GM23338 (cell line): ENCODE measurements around the gene PICK1. TPM values are rescaled to one million over a fixed set of nuclear protein-coding genes. Genes with fewer than 3 reads are reported as not detected.

Experiments
- ATAC-seq: fragments of 200-7000 bp; cut with Tn5 transposase; 3 replicates; pipeline ENCODE4 v1.9.1; 2020
- DNase-seq: peaks from one replicate; pipeline ENCODE4 v3.0.0-alpha.2; 2015; ENCODE audit warnings: low spot score
- H2AFZ ChIP-seq: fragments of 200-600 bp; sonication (generic); 2 replicates; pipeline ENCODE4 v1.8.0; 2016; ENCODE audit warnings: antibody characterized with exemption, mild to moderate bottlenecking, moderate library complexity
- H3F3A ChIP-seq: fragments of 200-600 bp; sonication (generic); replicated peaks from 2 replicates; pipeline ENCODE4 v1.8.0; 2017; ENCODE audit warnings: antibody characterized with exemption, mixed run types, low read depth
- H3K27ac ChIP-seq: fragments of 200-600 bp; sonication (generic); 2 replicates; pipeline ENCODE4 v1.6.1; 2016; ENCODE audit warnings: low read depth
- H3K27me3 ChIP-seq: fragments of 200-600 bp; sonication (generic); 2 replicates; pipeline ENCODE4 v1.8.0; 2016; ENCODE audit warnings: mild to moderate bottlenecking, mixed run types, moderate library complexity; ENCODE audit not compliant: insufficient read depth
- H3K36me3 ChIP-seq: fragments of 200-600 bp; sonication (generic); 2 replicates; pipeline ENCODE4 v1.8.0; 2016; ENCODE audit warnings: mild to moderate bottlenecking; ENCODE audit not compliant: insufficient read depth
- H3K4me1 ChIP-seq: fragments of 200-600 bp; sonication (generic); 2 replicates; pipeline ENCODE4 v1.8.0; 2016; ENCODE audit warnings: mild to moderate bottlenecking, moderate library complexity; ENCODE audit not compliant: insufficient read depth
- H3K4me2 ChIP-seq: fragments of 200-600 bp; sonication (generic); 2 replicates; pipeline ENCODE4 v1.7.1; 2017; ENCODE audit warnings: mixed run types
- H3K4me3 ChIP-seq: fragments of 200-600 bp; sonication (generic); 2 replicates; pipeline ENCODE4 v1.6.1; 2016; ENCODE audit warnings: mixed run types
- H3K79me2 ChIP-seq: fragments of 200-600 bp; sonication (generic); replicated peaks from 2 replicates; pipeline ENCODE4 v1.8.0; 2017; ENCODE audit warnings: mild to moderate bottlenecking; ENCODE audit not compliant: insufficient read depth
- H3K9me2 ChIP-seq: fragments of 200-600 bp; sonication (generic); 2 replicates; pipeline ENCODE4 v1.8.0; 2017; ENCODE audit not compliant: insufficient read depth
- H4K20me1 ChIP-seq: fragments of 200-600 bp; sonication (generic); replicated peaks from 2 replicates; pipeline ENCODE4 v1.8.0; 2017; ENCODE audit warnings: mild to moderate bottlenecking; ENCODE audit not compliant: insufficient read depth
- H3K27ac Mint-ChIP-seq: 2 replicates; pipeline ENCODE4 v1.8.0; 2020; ENCODE audit warnings: inconsistent platforms, mild to moderate bottlenecking, moderate library complexity, mixed read lengths
- H3K27me3 Mint-ChIP-seq: 3 replicates; pipeline ENCODE4 v1.8.0; 2022; ENCODE audit warnings: low read depth, mild to moderate bottlenecking, moderate library complexity, mixed read lengths, inconsistent platforms; ENCODE audit not compliant: insufficient read depth, poor library complexity
- H3K36me3 Mint-ChIP-seq: 3 replicates; pipeline ENCODE4 v1.8.0; 2021; ENCODE audit warnings: low read depth, mild to moderate bottlenecking, inconsistent platforms, moderate library complexity, mixed read lengths
- H3K4me1 Mint-ChIP-seq: 3 replicates; pipeline ENCODE4 v1.8.0; 2020; ENCODE audit warnings: mild to moderate bottlenecking, inconsistent platforms, mixed read lengths
- H3K4me3 Mint-ChIP-seq: 3 replicates; pipeline ENCODE4 v1.8.0; 2021; ENCODE audit warnings: moderate library complexity, mild to moderate bottlenecking, inconsistent platforms, mixed read lengths
- H3K9me3 Mint-ChIP-seq: 3 replicates; pipeline ENCODE4 v1.8.0; 2020; ENCODE audit warnings: moderate library complexity, mild to moderate bottlenecking, inconsistent platforms, mixed read lengths
- CTCF ChIP-seq, 2 experiments: fragments of 200-600 bp in 1 of 2; sonication (generic) in 1 of 2; conservative IDR thresholded peaks; 2 replicates each; pipeline versions ENCODE4 v1.5.1 to v1.6.1; 2016 to 2017; ENCODE audit warnings: antibody characterized with exemption in 2 of 2, low read depth in 2 of 2, mild to moderate bottlenecking in 2 of 2, moderate library complexity in 1 of 2
- ETS1 ChIP-seq: IDR thresholded peaks from 2 replicates; pipeline ENCODE4 v1.6.1; 2016; ENCODE audit warnings: antibody characterized with exemption
- EZH2phosphoT487 ChIP-seq: fragments of 200-600 bp; sonication (generic); IDR thresholded peaks from one replicate; pipeline ENCODE4 v1.8.1; 2018; ENCODE audit warnings: antibody characterized with exemption; ENCODE audit not compliant: unreplicated experiment
- JUNB ChIP-seq: IDR thresholded peaks from one replicate; pipeline ENCODE4 v1.6.1; 2016; ENCODE audit warnings: antibody characterized with exemption; ENCODE audit not compliant: unreplicated experiment
- NANOG ChIP-seq: IDR thresholded peaks from 2 replicates; pipeline ENCODE4 v1.6.1; 2016; ENCODE audit warnings: antibody characterized with exemption, borderline replicate concordance
- REST ChIP-seq: IDR thresholded peaks from one replicate; pipeline ENCODE4 v1.6.1; 2018; ENCODE audit warnings: antibody characterized with exemption; ENCODE audit not compliant: unreplicated experiment
- STAT1 ChIP-seq: IDR thresholded peaks from one replicate; pipeline ENCODE4 v1.6.1; 2016; ENCODE audit warnings: antibody characterized with exemption; ENCODE audit not compliant: unreplicated experiment
- ZNF331 ChIP-seq: fragments of 250-450 bp; sonication (Bioruptor Pico); IDR thresholded peaks from 2 replicates; pipeline ENCODE4 v1.5.0; 2020; ENCODE audit warnings: low read depth, mild to moderate bottlenecking, moderate library complexity
- polyA plus RNA-seq: library from polyadenylated mRNA; unstranded; fragments of >200 nt; fragmentation: Nextera tagmentation; extraction: Ambion mirVana; gene quantifications from 2 replicates; pipeline ENCODE4 v1.2.1, GENCODE V29; 2016
- total RNA-seq: library from RNA; depleted of rRNA; stranded (reverse); fragments of >200 nt; shearing (Covaris generic); gene quantifications from 2 replicates; pipeline ENCODE4 v1.2.3, GENCODE V29; 2014

PICK1 gene
- total and polyA plus RNA-seq, 2 experiments from 2014 or later: 15.9 to 28.3 TPM

GRCh38 chr22:38025514-38025913, 31.7 kb upstream of the PICK1 start (continued):
- TF ChIP-seq CTCF (conservative IDR thresholded peaks at IDR 0.05; ENCODE audit: low read depth in 2 of 2): no peak

- Mint-ChIP-seq H3K4me1 (peaks cover 14% of the 10 kb centered on the region; the same call in 2 of the 3 replicates), H3K27ac (no peak overlapping the region), H3K36me3 (no peaks in the 10 kb centered on the region), H3K4me3 (no peak overlapping the region), H3K9me3 (no peaks in the 10 kb centered on the region), H3K27me3 (peaks cover 12% of the 10 kb centered on the region)
- H3K4me2 ChIP-seq: no peak overlapping the region
- no peaks in the 10 kb centered on the region for H4K20me1 ChIP-seq
- no peaks in the 10 kb centered on the region for H3K36me3 ChIP-seq
- ATAC-seq: no peak
- H3F3A ChIP-seq: no peaks in the 10 kb centered on the region
- no peak overlapping the region for H2AFZ ChIP-seq
- no peaks in the 10 kb centered on the region for H3K79me2 ChIP-seq
- H3K4me3 ChIP-seq: no peak overlapping the region
- TF ChIP-seq NANOG: no peak
- TF ChIP-seq REST: no peak
- TF ChIP-seq EZH2phosphoT487: no peak
- no peak for TF ChIP-seq STAT1
- TF ChIP-seq ZNF331 (CRISPR knock-in tag): no peak
- H3K9me2 ChIP-seq: no peaks in the 10 kb centered on the region
- H3K27me3 ChIP-seq: no peaks in the 10 kb centered on the region
- no peak for DNase-seq
- no peaks in the 10 kb centered on the region for H3K4me1 ChIP-seq
- no peak overlapping the region for H3K27ac ChIP-seq
Measured at GRCh38 chr22:38026130-38027111, 30.8 kb upstream of the PICK1 start.

GRCh38 chr22:38027487-38027886, 29.7 kb upstream of the PICK1 start:
- H3K27ac Mint-ChIP-seq: no peak overlapping the region
- no peak for DNase-seq

More at GRCh38 chr22:38027487-38027886, 29.7 kb upstream of the PICK1 start:
- no peak for TF ChIP-seq ETS1
- TF ChIP-seq JUNB: no peak
- TF ChIP-seq ZNF331 (CRISPR knock-in tag): no peak
- Histone ChIP-seq H3K27ac (no peak overlapping the region), H3K4me2 (no peak overlapping the region), H4K20me1 (no peaks in the 10 kb centered on the region), H2AFZ (no peak overlapping the region), H3K4me1 (no peaks in the 10 kb centered on the region), H3K4me3 (no peak overlapping the region), H3K27me3 (no peaks in the 10 kb centered on the region), H3K79me2 (no peaks in the 10 kb centered on the region), H3K36me3 (no peaks in the 10 kb centered on the region), H3F3A (no peaks in the 10 kb centered on the region), H3K9me2 (no peaks in the 10 kb centered on the region)
- no peaks in the 10 kb centered on the region for H3K36me3 Mint-ChIP-seq
- no peaks in the 10 kb centered on the region for H3K9me3 Mint-ChIP-seq
- no peak overlapping the region for H3K4me3 Mint-ChIP-seq
- H3K4me1 Mint-ChIP-seq: peaks cover 14% of the 10 kb centered on the region
- ATAC-seq: no peak
- H3K27me3 Mint-ChIP-seq: peaks cover 18% of the 10 kb centered on the region
